GM10847 (cell line): ENCODE measurements around the gene C3orf33.

Experiments
- POLR2A ChIP-seq: IDR thresholded peaks from 2 replicates; pipeline ENCODE4 v1.6.1; 2011; ENCODE audit not compliant: insufficient read length; ENCODE audit errors: extremely low read depth

C3orf33 gene, protein sequence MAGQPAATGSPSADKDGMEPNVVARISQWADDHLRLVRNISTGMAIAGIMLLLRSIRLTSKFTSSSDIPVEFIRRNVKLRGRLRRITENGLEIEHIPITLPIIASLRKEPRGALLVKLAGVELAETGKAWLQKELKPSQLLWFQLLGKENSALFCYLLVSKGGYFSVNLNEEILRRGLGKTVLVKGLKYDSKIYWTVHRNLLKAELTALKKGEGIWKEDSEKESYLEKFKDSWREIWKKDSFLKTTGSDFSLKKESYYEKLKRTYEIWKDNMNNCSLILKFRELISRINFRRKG

DNA sequence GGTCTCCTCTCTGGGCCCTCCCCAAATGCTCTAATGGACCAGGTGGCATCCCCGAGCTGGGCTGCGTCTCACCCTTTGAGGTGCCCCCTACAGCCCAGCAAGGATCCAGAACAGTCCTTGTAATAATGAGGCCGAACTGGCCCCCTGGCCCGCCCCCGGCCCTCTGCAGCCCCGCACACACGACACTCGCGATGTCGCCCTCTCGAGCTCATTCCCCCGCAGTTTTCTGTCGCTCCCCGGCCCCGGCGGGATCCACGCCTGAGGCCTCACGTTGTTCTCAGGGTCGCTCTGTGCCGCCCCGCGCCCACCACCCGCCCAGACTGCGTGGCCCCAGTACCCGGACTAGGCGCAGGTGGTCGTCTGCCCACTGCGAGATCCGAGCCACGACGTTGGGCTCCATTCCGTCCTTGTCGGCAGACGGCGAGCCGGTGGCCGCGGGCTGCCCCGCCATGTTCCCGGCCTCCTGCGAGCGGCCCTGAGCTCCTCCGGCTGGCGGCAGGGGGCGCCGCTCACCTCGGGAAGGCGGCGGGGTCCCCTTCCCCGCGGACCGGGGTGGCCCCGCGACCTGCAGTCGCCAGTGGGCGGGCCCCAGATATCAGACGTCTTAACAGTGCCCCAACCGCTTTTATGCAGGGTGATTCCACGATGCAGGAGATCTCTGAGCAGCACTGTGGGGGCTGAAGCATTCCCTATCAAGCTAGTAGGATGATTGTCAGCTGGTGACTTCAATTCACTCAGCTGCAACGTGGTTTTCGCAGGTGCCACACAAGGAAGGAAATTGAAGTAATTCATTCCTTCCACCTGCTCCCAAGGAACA lies at the start of gene C3orf33:
C3orf33 (minus strand) TSS at position 477 of the 817 bp plus-strand sequence; CDS start at position 451, 26 bp downstream.
- TF ChIP-seq POLR2A, result peak; percentile 43

DNA sequence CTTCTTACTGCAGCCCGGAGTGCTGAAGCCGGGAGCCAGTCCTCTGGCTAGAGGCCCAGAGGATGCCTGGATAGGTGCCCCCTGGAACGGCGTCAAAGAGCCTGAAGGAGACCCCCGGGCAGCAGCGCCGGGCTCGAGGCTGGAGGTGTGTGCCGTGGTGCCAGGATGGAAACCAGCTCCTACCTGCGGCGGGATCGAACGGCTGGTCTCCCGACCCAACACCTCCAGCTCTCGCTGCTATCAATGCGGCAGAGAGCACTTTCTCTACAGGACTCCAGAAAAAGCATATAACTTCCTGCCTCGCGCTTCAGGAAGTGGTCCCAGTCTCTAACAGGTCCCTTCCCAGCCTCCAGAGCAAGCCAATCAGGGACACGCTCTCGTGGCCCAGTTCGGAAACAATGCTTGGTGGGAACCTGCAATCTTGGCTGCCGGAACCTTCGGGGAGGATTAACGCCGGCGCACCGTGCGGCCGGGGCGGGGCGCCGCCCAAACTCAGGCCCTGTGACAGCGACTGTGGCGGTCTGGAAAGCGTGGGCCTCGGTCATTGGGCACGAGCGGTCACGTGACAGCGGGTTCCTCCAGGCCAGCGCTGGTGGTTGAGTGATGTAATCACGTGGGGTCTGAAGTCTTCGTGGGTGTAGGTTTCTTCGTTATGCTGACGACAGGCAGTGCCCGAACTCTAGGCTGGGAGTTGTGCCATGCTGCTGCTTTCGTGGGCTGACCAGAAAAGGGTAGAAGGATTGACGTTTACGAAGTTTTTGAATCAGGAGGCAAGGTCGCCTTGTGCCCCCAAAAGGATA lies 48.3 kb upstream of the C3orf33 start, which contains the start of gene SLC33A1:
SLC33A1 (minus strand) TSS at position 287 of the 800 bp plus-strand sequence. CDS start 430 bp downstream, outside the sequence.
- peak; percentile 75 for TF ChIP-seq POLR2A

DNA sequence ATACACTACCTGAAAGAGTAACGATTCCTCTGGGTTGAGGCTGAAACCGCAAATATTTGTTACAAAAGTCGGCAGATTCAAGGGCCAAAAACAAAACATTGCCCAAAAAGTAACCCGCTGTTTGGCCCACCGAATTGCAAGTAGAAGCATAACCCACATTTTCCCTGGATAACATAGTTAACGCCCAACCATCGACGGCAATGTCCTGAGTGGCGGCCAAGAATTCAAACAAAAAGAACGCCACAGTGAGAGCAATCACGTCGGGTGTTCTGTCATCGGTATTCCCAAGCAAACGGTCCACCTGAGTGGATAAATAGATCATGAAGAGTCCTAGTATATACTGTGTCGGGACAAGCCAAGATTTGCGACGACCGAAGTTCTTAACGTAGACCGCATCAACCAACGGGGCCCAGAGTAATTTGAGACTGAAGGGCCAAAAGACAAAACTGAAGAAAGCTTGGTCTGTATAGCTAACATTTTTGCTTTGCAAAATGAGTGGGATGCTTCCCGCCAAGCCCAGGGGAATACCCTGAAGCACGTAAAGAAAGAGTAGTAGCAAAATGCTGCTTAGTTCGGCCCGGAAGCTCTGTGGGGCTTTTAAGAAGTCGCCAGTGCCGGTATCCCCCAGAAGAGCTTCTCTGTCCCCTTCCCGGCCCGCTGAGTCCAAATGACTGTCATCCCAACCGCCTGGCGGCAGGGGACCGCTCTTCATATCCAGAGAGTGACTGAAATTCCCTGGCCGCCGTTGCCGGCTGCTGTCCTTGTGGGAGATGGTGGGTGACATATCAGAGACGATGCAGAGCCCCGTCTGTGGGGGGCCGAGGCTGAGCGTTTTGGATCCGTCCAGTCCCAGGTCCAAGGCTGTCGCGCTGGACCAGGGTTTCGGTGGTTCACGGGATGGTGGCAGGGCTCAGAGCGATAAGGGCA lies 47.4 kb upstream of the C3orf33 start:
- no peak for TF ChIP-seq POLR2A

DNA sequence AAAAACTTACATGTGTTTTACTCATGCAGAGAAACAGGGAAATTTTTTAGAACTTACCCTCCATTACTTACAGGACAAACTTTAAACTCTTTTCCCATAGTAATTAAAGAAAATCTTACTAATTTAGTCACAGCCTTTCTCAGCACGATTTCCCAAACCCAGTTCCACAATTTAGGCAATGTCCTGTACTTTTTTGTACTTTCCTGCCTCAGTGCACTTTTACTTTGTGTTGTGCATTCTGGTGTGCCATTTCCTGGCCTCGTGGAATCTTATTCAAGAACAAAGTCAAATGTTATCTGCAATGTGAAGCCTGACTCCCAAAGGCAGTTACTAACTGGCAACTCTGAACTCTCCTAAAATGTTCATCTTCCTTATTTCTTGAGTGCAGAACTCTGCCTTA lies 46.3 kb upstream of the C3orf33 start:
- no peak for TF ChIP-seq POLR2A

DNA sequence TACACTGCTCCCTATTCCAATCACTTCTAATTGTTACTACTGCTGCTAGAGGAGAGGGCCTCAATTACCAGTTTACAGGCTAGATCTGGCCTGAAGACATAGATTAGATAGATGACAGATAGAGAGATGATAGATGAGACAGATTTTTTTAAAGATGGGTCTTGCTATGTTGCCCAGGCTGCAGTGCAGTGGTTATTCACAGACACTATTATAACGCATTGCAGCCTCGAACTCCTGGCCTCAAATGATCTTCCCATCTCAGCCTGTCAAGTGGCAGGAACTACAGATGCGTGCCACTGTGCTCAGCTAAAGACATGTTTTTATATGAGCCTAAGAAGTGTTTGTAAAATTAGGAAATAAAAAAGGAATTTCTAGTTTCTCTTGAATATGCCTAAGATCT lies 41.9 kb upstream of the C3orf33 start:
- no peak for TF ChIP-seq POLR2A

DNA sequence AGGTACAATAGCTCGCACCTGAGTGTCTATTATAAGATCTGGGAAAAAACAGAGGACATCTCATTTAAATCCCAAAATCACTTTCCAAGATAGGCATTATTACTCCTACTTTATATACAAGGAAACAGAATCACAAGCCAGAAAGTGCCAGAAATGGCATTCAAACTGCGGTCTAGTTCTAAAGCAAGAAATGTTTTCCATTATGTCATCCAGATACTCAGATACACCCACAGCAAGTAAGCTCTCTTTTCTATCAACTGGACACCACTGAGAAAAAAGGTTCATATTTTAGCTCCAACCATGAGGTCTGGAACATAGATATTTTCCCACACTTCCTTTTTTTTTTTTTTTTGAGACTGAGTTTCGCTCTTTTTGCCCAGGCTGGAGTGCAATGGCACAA lies 40.0 kb upstream of the C3orf33 start:
- no peak for TF ChIP-seq POLR2A

DNA sequence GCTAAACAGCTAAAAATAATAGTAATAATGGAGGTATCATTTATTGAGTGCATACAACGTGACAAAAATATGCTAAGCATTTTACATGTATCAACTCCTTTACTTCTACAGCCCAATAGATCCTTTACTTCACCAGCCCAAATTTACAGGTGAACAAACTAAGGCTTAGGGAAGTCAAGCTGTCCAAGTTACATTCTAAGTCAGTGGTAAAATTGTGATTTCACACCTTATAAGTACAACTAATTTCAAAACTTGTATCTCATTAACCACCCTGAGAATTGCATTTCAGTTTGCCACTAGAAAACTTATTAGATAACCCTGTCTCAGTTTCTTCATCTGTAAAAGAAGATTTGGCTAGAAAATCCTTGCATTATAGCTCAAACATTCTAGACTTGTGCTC lies 37.5 kb upstream of the C3orf33 start:
- TF ChIP-seq POLR2A, result no peak

DNA sequence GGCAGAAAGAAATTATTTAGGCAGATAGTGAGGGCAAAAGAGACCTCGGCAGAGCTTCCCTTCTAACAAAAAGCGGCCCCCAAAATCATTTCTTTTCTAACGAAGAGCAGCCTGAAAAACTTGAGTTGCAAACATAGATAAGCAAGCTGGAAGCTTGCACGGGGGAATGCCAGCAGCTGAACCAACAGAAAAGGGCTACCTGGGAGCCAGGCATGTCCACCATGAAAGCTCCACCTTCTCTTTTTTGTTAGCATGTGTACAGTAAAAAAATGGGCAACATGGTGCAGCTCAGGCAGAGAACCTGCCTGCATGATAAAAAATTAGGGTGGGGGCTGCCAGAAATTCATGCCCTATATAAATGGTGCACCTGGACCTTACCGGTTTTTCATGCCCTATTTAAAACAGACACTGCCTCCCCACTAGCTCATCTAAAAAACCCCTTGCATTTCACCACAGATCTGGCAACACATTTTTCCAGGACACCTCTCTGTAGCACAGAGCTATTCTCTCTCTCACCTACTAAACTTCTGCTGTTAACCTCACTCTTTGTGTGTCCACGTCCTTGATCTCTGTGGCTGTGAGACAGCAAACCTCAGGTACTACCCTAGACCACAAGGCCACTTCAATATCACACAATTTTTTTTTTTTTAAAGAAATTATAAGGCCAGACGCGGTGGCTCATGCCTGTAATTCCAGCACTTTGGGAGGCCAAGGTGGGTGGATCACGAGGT lies 29.4 kb upstream of the C3orf33 start:
- TF ChIP-seq POLR2A, result no peak

DNA sequence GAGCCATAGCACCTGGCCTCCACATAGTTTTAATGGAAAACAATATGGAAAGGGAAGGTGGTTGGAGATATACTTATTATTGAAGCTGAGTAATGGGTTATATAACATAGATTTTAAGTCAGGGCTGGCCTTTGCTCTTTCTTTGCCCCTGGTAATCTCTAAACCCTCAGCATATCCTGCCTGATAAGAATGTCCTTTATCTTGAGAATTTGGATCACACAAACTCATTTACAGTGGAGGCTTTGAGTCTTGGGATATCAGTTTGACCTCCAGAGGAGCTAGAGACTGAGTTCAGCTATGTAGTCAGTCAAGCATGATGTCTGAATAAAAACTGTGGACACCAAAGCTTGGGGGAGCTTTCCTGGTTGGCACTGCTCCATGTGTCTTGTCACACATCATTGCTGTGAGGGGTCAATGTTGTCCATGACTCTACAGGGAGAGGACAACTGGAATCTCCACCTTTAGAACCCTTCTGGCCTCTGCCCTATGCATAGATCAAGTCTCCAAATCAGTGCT lies 9.0 kb upstream of the C3orf33 start:
- TF ChIP-seq POLR2A, result no peak

DNA sequence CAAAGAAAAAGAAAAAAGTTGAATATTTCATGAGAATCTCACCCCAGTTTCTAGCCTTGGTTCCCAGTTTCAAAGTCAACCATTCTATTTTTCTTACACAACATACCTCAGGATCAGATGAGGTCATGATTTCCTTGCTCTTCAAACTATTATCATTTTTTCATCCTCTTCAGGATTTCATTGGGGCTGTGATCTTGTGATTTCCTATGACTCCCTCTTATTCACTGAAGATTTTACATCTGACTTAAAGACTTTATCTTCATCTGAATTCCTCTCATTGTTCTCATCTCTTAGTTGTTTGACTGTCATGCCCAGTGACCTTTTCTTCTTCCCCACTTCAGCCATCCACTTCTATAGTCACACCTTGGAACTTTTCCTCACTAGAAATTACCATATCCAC lies 3.1 kb upstream of the C3orf33 start:
- no peak for TF ChIP-seq POLR2A

DNA sequence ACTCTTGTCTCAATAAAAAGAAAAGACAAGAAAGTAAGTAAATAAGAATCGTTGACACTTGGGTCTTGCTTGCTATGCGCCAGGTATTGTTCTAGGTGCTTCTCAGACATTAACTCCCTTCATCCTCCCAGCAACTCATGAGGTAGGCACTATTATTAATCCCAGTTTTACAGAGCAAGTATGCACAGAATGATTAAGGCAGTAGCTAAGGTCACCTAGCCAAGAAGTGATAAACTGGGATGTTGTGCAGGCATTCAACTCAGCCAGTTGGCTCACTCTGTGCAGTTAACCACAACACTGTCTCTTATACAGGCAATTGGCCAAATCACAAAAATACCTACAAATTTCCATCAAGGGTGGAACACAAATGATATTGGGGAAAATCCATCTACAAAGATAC lies 1.7 kb upstream of the C3orf33 start:
- no peak for TF ChIP-seq POLR2A

DNA sequence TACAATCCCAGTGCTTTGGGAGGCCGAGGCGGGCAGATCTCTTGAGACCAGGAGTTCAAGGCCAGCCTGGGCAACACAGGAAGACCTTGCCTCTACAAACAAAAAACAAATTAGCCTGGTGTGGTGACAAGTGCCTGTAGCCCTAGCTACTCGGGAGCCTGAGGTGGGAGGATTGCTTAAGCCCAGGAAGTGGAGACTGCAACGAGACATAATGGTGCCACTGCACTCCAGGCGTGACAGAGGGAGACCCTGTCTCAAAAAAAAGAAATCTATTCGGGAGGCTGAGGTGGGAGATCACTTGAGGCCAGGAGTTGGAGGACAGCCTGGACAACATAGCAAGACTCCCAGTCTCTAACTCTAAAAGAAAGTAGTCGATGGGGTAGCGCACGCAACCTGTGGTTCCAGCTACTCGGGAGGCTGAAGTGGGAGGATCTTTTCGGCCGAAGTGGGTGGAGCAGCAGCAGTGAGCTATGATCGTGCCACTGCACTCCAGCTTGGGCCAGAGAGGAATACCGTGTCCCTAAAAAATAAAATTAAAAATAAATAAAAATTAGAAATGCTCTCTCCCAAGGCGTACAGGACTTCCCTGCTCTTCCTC lies 775 bp downstream of the C3orf33 start:
- no peak for TF ChIP-seq POLR2A

DNA sequence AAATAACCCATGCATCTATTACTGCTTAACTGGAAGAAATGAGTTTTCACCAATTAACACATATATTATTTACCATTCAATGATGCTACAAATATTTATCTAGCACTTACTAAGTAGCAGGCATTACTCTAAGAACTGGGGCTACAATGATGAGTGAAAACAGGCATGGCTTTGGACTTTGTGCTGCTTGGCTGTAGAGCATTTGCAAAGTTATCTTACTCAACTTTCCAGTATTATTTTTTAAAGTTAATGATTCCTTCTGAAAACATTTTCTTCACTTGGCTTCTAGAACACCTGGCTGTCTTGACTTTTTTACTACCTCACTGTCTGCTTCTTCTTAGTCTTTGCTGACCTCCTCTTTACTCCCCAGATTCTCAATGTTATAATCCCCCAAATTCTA lies 1.8 kb downstream of the C3orf33 start:
- no peak for TF ChIP-seq POLR2A

DNA sequence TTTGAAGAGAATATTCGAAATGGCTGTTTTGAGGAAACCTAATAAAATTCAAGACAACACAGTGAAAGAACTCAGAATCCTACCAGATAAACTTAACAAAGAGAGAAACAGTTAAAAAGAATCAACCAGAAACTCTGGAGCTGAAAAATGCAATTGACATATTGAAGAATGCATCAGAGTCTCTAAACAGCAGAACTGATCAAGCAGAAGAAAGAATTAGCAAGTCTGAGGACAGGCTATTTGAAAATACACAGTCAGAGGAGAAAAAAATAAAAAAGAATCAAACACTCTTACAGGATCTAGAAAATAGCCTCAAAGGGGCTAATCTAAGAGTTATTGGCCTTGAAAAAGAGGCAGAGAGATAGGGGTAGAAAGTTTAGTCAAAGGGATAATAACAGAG lies 13.5 kb downstream of the C3orf33 start:
- no peak for TF ChIP-seq POLR2A

DNA sequence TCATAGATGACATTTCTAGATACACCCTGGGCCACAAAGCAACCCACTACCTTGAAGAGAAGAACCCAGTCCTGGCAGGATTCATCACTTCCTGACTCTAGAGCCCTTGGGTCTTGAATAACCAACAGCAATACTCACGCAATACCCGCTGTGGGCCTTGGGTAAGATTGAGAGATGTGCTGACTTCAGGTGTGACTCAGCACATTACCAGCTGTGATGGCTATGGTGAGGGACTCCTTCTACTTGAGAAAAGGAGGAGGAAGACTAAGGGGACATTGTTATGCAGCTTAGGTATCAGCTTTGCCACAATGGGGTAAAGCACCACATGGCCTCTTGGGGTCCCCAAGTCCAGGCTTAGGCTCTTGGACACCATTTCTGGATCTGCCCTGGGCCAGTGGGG lies 14.9 kb downstream of the C3orf33 start:
- no peak for TF ChIP-seq POLR2A
